HG03442 (cell line): ENCODE measurements around the gene RNF5.

Experiments
- ATAC-seq: cut with Tn5 transposase; IDR thresholded peaks from one replicate; pipeline ENCODE4 v1.9.1; 2021; ENCODE audit warnings: mild to moderate bottlenecking, moderate library complexity; ENCODE audit not compliant: unreplicated experiment

The RNF5 gene

DNA sequence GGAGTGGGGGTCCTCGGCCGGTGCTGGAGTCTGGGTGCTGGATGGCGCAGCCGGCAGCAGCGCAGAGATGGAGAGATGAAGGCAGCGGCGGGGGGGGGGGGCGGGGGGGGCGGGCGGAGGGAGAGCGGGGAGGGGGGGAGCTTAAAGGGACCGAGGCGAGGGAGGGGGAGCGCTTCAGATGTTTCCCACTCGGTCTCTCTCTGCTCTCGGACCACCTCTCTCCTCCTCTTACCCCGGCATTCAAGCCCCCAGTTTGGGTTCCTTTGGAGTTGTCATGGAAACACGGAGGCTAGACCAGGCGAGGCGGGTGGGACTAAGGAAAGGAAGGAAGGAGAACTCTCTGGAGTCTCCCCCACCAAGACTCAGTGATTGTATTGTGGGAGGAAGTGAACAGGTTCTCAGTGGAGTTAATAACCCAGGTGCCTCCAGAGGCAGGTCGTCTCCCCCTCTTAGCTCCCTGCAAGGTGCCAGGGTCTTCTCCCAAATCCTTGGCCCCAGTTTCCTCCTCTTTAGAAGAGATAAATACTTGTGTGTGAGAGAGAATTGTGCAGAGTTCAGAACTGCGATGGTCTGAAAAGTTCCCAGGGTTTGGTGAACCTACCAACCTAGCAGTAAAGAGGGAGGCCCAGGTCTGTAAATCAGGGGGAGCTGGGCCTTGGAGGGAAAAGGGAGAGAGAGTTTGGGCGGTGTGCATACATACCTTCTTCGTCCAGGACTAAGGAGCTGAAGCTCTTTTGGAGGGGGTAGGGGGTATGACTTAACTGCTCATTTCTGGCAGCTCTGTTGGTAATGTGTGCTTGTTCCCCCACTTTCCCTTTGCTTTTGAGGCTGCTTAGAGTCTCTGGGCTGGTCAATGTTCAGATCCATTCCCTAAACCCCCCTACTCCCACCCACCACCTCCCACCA, 26.1 kb upstream of the RNF5 start, which contains the start of gene PRRT1:
PRRT1 (minus strand) TSS at position 77 of the 906 bp plus-strand sequence. CDS start 112 bp downstream, outside the sequence.
- no peak for ATAC-seq

- ATAC-seq, result no peak
These were observed 25.2 kb upstream of the RNF5 start for GRCh38 chr6:32152769-32153563.

DNA sequence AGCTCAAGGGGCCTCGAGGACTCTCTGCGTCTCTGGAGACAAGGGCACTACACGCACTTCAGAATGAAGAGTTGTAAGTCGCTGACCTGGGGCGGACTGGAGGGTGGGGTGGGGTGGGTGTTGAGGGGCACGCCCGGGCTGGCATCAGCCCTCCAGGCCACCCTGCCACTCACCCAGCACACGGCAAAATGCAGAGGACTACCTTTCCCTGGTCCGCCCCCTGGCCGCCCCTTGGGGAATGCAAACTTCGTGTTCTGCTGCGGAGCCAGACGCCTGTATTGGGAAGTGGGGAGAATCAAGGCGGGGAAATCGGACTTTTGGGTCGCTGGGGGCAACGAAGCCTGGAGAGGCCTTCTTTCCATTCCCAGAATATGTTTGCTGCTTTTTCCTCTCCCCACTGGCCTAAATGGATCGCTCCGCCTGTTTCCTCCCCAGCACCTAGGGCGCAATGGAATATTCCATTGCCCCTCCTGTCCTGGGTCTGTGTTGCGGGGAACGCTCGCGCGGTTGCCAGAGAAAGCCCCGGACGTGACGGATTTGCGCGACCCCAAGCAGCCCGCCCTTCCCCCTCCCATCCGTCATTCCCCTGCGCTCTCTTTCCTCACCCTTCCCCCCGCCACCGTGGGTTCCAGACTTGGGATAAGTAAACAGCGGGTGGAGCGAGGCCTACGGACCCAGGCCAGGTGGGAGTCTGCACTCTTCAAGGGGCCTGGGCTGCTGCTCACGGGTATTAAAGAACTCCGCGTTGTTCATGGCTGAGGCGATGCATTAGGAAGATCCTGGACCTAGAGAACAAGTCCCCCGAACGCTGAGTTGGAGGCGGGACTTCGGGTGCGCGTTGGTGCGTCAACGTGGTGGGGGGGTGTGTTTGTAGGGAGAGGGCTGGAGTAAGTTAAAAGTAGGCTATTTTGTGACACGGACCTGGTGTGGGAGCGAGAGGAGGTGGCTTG, 24.4 kb upstream of the RNF5 start, which contains the start of gene PPT2:
PPT2 (plus strand) TSS at position 578 of the 950 bp plus-strand sequence. CDS start 454 bp downstream, outside the sequence.
- no peak for ATAC-seq

GRCh38 chr6:32154514-32155161, 23.6 kb upstream of the RNF5 start:
- ATAC-seq, result no peak

- no peak for ATAC-seq
These were observed 21.3 kb upstream of the RNF5 start for GRCh38 chr6:32156891-32157290.

DNA sequence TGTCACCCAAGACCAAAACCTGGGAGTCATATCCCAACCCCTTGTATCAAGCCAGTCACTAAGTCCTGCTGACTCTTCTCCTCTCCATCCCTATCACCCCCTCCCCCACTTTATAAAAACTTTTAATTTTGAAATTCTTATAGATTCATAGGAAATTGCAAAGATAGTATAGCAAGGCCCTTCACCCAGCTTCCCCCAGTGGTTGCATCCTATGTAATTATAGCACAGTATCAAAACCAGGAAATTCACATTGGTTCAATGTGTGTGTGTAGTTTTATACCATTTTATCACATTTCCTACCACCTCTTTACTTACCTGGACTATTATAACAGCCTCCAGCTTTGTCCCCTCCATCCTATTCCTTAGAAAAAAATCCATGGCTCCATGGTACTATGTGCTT, 20.2 kb upstream of the RNF5 start:
- no peak for ATAC-seq

- no peak for ATAC-seq
These were observed 14.5 kb upstream of the RNF5 start for GRCh38 chr6:32163559-32164258.

DNA sequence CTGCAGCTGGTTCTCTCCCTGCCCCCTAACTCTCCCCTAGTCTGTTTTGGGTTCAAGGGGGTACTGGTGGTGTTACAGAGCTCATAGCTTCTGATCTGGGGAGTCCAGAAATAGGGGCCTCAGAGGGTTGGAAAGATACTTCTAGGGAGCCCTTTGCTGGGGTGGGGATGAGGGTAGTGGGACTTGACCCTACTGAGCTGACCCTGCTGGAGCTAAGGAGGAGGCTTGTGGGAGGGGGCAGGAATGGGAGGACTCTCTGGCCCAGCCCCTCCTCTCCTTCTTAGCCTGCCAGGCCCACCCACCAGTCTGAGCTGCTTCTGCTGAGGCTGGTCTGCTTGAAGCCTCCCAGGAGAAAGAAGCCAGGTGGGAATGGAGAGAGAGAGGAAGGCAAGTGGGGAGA, 13.9 kb upstream of the RNF5 start, which contains the start of gene EGFL8:
EGFL8 (plus strand) TSS at position 301 of the 400 bp plus-strand sequence. CDS start 1,571 bp downstream, outside the sequence.
- ATAC-seq, result no peak

- ATAC-seq, result no peak
These were observed 11.7 kb upstream of the RNF5 start for GRCh38 chr6:32166411-32167061.

DNA sequence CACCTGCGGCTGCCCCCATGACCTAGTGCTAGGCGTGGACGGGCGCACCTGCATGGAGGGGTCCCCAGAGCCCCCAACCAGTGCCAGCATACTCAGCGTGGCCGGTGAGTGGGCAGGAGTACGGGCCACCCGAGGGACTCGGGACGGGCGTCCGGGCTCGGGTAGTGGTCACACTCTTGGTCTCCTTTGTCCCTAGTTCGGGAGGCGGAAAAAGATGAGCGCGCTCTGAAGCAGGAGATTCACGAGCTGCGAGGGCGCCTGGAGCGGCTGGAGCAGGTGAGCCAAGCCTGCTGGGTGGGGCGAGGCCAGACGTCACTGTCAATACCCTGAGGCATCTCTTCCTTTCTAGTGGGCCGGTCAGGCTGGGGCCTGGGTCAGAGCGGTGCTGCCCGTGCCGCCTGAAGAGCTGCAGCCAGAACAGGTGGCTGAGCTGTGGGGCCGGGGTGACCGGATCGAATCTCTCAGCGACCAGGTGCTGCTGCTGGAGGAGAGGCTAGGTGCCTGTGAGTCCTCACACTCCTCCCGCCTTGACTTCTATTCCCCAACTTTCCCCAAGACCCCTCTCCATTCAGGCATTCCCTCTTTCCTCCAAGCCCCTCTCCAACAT, 10.9 kb upstream of the RNF5 start:
- no peak for ATAC-seq

DNA sequence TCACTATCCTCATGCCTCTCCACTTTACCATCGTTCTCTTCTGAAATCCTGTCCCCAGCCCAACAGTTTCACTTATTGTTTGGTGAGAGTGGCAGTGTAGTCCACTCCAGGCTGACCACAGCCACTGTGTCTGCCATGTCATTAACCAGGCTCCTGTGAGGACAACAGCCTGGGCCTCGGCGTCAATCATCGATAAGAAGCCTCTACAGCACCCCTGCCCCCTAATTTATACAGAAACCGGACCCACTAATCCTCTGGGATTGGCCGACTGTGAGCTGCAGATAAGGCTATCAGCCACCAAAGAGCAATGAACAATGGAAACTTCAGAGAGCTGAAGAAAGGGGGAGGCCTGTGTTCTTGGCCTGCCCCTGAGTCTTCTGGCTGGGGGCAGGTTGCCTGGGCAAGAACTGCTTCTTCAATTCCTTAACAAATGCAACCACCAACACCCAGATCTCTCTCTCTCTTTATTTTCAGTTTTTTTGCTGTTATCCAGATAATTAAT, 10.4 kb upstream of the RNF5 start:
- ATAC-seq, result no peak

DNA sequence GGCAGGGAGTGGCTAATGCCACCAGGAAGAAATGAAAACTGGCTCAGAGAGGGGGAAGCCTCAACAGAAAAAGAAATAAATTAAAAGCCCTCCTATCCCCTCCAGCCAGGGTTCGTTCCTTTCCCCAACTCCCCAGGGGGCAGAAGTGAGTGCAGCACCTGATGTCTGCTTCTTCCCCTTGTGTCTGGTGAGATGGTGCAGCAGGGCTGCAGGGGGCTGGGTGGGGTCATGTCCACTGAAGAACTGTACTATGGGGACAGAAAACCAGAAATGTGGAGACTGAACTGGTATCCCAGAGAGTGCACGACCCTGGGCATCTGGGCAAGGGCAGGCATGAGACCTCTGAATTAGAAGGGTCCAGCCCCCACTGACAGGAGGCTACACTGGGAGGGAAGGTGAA, 9.9 kb upstream of the RNF5 start:
- ATAC-seq, result no peak

DNA sequence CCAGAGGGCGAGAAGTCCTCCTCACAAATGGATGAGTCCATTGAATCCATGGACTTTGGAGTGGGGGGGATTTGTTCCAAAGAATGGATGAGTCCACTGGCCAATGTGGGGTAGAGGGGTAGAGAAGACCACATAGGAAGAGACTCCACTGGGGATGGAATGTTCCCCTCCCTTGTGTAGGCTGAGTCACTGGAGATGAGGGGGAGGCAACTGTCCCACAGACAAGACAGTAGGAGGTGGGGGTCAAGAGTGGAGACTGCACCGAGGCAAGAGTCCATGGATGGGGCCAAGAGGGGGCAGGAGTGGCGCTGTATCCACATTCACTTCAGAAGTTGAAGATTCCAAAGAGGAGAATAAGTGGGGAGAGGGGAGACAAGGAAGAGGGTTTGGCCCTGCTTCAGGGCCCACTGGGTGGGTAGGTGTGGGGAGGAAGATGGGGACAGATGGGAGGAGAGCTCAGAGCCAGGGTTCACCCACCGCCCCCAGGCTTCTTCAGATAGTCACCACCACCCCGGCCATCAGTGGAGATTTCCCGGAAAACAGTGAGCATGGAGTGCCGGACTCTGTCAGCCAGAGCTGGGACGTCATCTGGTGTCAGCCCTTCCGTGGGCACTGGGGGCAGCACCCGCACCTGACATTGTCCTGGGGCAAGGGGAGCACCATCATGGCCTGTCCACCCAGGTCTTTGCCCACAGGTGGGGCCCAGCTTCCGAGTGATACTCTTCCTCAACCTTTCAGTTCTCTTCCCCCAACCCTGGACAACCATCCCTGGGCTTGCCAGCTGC, 9.2 kb upstream of the RNF5 start:
- no peak for ATAC-seq

DNA sequence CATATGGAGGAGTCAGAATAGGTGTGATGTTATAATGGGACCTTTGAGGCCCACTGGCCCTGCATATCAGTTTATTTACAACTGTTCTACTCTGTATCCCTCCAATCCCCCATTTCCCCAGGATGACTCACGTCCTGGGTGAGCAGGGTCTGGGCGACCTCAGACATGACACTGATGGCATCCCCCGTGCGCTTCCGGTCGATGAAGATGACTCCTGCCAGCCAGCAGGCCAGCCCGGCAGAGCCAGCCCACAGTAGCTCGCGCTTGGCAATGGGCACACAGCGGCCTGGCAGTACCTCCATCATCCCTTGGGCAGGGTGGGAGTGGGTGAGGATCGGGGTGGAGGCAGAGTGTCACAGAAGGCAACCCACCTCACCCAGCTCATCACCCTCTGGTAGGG, 7.9 kb upstream of the RNF5 start:
- ATAC-seq, result no peak

GRCh38 chr6:32171234-32171633, 7.0 kb upstream of the RNF5 start:
- no peak for ATAC-seq

DNA sequence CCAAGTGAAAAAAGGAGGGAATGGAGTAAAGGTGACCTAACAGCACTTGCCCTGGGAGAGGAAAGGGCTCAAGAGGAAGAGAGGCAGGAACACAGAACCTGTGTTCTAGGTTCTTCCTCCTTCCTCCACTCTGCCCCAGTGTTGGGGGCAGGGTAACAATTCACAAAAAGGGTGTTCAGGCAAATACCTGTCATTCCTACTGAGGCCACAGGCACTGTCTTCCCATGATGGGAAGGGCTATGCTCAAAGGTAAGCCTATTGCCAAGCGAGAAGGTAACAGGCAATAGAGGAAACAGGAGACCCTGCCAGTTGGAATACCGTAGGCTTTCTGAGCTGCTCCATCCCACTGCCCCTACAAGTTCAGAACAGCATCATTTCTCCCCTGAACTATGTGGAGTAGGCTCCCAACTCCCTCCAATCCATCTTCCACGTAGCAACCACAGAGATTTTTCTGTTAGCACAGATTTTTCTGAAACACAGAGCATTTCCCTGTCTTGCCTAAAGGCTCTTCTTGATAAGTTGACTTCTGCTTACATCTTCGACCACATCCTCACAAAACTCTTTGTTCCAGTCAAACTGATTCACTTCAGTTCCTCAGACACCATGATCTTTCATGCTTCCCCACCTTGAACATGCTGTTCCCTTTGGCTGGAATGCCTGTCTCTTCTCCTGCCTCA, 5.0 kb upstream of the RNF5 start:
- no peak for ATAC-seq

GRCh38 chr6:32174416-32174815, 3.8 kb upstream of the RNF5 start:
- no peak for ATAC-seq
